GM18909 (cell line): ENCODE measurements around the gene ITGAX.

Experiments used
- ATAC-seq: cut with Tn5 transposase; IDR thresholded peaks from one replicate; pipeline ENCODE4 v1.9.1; 2021; ENCODE audit warnings: mild to moderate bottlenecking; ENCODE audit not compliant: unreplicated experiment, poor library complexity

The ITGAX gene

DNA sequence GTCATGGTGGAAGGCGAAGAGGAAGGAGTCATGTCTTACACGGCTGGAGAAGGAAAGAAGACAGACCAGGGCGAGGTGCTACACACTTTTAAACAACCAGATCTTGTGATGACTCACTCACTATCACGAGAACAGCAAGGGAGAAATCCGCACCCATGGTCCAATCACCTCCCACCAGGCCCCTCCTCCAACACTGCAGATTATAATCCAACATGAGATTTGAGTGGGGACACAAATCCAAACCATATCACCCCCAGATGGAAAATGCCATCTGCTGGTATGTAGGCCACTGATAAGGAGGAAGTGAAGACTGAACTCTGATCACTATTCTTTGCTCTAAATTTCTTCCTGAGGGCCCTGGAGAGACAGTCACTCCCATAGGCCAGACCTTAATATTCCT is 7.5 kb upstream of the ITGAX start:
- ATAC-seq = no peak

DNA sequence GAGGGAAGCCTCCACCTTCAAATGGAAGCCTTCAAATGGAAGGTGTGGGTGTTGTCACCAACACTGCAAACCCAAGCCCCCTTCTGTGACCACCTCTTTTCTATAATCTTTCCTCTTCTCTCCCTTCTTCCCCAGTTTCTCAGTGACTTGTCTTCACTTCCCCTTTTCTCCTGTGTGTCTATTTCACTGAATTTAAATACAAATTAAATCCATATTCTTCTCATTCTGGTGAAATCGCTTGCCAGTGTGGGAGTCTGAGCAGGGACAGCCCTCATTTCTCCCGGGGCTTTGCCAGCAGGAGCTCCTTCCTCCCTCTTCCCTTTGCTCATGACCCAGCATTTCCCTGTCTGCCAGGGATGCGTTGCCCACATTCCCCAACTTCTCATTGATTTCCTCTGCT is 6.4 kb upstream of the ITGAX start:
- ATAC-seq = no peak

DNA sequence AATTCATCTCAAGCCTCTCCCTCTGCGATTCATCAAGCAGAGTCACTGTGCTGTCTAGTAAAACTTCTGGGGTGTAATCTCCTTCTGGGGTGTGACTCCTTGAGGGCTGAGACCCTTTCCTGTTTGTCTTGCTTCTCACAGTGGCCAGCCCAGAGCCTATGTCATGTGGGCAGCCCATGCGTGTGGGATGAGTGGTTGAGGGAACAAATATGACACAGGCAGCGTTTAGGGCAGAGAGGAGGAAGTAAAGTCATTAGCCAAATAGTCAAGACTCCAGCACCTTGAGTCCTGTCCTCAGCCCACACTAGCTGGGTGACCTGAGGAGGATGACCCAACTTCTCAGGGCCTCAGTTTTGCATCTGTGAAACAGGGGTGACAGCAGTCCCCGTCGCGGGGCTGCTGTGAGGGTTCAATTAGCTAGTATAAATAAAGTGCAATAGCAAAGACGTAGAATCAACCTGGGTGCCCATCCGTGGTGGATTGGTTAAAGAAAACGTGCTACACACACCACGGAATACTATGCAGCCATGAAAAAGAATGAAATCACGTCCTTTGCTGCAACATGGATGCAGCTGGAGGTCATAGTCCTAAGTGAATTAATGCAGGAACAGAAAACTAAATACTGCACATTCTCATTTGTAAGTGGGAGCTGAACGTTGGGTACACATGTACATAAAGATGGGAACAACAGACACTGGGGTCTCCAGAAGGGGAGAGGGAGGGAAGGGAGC is 4.5 kb upstream of the ITGAX start:
- ATAC-seq = no peak

DNA sequence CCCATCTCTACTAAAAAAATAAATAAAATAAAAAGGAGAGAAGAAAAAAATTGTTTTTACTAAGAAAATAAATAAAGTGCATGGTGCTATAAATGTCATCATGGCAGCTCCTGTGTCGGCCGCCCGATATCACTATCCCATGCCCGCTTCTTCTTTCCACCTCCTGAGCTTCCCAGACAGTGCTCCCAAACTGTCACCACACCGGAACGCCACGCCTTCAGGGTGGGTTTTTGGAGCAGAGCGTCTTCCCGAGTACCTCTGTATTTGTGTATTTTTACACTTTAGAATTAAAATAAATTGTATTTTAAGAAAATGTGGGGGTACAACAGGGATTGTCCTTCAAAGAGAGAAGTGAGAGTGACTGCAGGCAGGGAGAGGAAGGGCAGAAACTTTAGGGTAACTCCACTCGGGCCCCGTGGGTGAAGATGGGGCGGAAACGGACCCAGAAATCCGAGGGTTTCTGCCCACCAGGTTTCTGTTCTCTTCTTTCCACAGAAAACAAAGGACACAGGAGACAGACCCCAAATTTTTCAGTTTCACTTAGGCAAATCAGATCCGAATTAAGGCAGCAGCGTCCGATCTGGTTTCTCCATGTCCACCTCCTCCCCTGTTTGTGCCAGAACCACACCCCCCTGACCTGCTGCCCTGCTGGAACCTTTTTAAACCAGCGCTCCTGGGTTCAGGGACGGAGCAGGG is 3.6 kb upstream of the ITGAX start:
- no peak for ATAC-seq

DNA sequence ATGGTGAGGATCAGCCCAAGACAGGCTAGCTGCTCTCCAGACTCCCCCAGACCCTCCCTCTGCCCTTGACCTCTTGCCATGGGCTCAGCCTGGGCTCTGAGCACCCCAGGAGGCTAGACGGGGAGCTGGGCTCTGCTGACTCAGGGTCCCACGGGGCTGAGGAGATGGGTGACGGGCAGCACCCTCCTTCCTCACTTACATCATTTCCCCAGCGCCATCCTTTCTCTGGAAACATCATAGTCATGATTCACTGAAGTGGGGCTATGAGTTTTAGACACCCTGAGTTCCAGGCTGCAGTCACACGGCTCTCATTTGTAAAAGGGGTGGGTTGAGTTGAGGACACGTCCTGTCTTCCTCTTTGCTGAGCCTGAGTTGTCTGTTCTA is 3.0 kb upstream of the ITGAX start:
- no peak for ATAC-seq

DNA sequence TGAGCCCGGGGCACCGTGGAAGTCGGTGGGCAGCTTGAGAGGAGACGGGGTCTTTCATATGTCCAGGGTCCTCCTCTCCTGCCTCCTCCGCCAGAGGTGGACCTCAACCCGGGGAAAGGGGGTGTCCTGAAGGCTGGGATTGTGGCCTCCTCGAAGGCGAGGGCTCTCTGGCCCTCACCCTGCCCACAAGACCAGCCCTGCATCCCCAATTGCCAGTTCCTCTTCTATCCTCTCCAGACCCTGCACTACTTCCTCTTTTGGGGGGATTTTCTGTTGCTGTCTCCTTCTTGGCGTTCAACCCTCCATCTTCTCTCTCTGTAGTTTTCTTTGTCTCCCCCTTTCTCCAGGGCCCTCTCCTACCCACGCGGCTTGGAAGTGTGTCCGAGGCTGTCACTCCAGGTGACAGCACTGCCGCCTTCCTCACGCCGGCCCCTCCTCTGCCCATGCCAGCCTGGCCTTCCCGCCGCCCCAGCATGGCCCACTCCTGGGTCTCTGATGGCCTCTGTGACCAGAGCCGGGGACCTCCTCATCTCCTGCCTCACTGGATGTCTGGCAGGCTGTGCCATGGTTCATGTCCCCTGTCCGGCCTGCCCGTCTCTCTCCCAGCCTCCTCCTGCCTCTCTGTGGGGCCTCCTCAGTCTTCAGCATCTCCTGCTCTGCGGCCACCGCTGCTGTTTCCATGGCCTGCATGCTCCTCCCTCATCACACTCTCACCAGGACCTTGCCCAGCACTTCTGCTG is 2.4 kb upstream of the ITGAX start:
- ATAC-seq = no peak

DNA sequence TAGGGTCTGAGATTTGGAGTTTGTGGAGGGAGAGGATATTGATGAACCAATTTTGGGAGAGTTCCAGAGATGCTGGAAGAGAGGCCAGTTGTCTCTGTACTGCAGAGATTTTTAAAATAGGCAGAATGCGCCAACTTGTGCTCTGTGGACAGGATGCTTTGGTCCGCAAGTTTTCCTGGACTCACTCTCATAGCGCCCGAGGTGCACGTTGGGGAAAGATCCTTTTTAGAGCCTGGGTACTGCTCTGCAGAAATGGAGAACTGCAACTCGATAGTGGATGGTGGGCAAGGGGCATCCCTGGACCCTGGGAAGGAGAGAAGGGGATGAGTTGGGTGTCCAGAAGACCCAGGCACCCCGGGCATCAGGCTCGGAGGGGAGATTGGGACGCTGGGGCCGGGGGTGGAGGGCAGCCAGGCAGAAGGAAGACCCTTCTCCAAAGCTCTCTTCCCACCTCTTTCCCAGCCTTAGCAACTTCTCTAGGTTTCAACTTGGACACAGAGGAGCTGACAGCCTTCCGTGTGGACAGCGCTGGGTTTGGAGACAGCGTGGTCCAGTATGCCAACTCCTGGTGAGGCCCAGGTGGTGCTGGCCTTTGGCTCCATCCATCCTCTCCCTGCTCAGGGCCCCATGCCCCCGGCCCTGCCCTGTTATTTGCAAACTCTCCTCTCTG is 590 bp downstream of the ITGAX start:
- no peak for ATAC-seq

DNA sequence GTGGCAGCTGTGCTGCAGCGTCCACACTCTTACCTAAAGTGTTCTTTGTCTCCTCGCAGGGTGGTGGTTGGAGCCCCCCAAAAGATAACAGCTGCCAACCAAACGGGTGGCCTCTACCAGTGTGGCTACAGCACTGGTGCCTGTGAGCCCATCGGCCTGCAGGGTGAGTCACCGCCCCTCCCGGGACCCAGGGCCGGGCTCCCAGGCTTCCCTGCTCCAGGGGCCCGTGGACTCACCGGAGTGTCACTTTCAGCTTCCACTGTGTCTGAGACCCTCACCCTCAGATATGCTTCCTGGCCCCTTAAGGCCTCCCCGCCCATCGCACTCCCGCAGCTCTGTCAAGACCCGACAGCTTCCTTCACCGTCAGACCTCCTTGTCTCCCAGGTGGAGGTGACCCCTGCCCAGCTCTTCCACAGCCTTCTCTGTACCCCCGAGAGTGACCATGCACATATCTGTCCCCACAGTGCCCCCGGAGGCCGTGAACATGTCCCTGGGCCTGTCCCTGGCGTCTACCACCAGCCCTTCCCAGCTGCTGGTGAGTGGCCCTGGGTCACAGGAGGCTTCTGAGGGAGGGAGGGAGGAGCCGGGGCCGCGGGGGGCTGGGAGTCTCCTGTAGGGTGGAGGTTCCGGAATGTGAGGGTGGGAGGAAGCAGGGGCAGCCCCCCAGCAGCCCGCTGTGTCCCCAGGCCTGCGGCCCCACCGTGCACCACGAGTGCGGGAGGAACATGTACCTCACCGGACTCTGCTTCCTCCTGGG is 1.8 kb downstream of the ITGAX start:
- no peak for ATAC-seq

DNA sequence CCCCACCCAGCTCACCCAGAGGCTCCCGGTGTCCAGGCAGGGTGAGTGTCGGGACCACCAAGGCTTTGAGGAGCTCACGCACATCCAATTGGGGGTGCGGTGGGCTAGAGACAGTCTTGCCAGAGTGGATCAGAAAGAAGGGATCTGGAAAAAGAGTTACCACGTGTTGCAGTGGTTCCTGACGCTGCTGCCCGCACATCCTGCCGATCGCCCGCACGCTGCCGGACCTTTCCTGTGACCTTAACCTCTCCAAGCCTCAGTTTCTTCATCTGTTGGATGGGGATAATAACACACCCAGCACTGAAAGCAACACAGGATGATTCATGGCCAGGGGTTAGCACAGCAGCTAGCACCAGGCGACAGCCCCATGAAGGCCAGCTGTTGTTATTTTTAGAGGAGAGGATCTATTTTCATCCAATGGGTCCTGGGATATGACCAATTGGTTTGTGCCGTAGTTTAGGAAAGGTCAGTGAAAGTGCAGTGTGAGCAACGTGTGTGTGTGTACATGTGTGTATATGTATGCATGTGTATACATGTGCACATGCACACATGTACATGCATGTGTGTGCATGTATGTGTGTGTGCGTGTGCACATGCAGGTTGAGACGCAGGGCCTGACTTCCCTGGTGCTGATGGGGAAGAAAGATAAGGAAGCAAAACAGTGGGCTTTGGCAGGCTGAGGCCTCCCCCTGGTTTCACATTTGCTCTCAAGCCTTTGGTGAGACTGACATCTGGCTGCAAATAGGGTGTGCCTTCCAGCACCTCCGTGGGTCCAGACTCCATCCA is 2.5 kb downstream of the ITGAX start:
- no peak for ATAC-seq

DNA sequence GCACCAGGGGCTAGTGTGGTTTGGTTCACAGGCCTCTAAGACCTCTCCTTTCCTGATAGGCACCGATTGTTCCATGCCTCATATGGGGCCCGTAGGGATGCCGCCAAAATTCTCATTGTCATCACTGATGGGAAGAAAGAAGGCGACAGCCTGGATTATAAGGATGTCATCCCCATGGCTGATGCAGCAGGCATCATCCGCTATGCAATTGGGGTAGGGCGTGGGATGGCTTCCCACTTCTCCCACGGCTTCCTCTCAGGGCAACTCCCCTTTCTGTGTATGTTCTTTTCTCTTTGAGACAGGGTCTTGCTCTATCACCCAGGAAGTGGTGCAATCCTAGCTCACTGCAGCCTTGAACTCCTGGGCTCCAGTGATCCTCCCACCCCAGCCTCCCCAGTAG is 5.3 kb downstream of the ITGAX start:
- ATAC-seq = no peak

DNA sequence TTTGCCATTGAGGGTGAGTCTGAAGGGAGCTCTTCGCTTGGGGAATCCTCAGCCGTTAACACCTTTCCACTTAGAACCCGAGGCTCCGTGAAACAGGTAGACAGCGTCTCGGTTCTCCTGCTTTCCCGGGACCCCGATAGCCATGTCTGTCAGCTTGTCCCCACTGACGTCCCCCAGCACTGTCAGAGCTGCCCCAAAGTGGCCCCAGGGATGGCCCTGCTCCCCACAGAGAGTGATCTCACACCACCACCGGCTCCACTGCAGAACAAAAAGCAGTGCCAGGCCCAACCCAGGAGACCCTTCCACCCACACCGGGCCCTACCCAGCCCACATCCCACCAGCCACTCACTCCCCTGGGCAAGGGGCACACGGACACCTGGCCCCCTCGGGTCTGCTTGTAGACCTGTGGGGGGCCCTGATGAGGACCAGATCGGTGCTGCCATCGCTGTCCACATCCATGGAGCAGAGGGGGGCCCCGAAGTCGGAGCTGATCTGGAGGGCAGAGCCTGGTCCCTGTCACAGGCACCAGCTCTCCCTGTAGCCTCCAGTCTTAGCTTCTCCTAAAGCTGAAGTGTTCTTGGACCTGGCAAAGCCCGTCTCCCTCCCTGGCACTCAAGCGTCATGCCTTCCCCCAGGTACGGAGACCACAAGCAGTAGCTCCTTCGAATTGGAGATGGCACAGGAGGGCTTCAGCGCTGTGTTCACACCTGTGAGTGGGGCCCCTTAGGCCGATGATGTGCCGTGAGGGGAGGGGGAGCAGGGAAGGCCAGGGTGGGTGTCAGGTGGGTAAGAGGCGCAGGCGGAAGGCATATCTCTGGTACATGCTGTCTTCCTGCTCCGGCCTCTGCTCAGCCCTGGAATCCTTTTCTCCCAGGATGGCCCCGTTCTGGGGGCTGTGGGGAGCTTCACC is 6.5 kb downstream of the ITGAX start:
- no peak for ATAC-seq

DNA sequence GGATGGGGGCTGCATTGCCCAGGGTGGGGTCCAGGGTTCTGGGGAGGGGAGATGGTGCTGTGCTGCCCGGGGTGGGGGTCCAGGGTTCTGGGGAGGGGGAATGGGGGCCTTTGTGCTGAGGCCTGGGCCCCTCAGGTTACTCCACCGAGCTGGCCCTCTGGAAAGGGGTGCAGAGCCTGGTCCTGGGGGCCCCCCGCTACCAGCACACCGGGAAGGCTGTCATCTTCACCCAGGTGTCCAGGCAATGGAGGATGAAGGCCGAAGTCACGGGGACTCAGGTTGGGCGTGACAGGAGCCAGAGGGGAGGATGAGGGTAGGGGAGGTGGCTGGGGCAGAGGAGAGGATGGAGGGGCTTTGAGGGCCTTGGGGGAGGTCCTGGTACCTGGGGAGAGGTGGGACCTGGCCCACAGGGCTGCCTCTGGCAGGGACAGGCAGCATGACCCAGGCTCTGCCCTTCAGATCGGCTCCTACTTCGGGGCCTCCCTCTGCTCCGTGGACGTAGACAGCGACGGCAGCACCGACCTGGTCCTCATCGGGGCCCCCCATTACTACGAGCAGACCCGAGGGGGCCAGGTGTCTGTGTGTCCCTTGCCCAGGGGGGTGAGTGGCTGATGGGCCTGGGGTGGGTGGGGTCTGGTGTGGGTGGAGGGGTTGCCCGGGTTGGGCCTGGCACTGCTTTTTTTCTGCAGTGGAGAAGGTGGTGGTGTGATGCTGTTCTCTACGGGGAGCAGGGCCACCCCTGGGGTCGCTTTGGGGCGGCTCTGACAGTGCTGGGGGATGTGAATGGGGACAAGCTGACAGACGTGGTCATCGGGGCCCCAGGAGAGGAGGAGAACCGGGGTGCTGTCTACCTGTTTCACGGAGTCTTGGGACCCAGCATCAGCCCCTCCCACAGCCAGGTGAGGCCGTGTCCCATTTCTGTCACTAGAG is 7.8 kb downstream of the ITGAX start:
- no peak for ATAC-seq

DNA sequence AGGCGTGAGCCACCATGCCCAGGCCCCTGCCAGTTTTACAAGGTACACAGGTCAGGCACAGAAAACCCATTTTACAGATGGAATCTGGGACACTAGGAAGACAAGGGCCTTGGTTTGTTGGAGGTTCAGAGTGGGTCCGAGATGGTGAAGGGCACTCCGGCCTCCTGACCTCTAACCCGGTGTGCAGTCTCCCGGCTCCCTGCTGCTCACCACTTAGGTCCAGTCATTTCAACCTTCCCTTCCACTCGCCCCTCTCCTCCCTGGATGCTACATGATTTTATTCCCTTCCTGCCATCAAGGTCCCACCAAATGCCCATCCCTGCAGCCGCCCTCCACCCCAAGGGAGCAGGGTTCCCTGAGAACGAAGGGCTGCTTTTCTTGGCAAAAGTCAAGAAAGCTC is 8.7 kb downstream of the ITGAX start:
- no peak for ATAC-seq

DNA sequence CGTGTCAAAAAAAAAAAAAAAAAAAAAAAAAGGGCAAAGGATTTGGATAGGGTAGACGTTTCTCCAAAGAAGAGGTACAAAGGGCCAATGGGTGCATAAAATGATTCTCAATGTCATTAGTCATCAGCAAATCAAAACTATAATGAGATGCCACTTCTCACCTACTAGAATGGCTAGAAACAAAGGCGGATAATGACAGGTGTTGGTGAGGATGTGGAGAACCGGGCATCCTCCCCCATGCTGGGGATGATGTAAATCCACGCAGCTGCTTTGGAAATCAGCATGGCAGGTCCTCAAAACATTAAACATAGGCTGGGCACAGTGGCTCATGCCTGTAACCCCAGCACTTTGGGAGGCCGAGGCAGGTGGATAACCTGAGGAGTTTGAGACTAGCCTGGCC is 9.4 kb downstream of the ITGAX start:
- no peak for ATAC-seq

DNA sequence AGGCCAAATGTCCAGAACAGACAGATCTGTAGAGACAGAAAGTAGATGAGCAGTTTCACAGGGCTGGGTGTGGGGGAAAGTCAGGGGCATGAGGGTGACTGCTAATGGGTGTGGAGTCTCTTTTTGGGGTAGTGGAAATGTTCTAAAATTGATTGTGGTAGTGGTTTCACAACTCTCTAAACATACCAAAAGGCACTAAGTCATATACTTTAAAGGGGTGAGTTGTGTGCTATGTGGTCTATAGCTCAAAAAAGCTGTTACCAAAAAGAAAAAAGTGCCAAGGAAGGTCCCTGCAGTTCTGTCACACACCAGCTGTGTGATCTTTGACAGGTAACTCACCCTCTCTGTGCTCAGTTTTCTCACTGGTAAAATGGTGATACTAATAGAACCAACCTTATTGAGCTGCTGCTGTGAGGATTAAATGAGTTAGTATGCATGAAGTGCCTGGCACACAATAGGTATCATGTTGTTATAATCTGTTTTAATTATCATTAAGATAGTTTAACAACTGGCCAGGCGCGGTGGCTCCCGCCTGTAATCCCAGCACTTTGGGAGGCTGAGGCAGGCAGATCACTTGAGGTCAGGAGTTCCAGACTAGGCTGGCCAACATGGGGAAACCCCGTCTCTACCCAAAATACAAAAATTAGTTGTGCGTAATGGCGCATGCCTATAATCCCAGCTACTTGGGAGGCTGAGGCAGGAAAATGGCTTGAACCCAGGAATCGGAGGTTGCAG is 10.3 kb downstream of the ITGAX start:
- peak; percentile 57 for ATAC-seq

DNA sequence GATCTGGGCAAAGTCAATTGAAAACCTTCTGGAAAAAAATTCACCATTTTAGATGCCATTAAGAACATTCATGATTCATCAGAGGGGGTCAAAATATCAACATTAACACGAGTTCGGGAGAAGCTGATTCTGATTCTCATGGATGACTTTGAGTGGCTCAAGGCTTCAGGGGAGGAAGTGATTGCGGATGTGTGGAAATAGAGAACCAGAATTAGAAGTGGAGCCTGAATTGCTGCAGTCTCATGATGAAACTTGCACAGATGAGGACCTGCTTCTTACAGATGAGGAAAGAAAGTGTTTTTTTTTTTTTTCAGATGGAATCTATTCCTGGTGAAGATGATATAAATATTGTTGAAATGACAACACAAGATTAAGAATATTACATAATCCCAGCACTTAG is 12.9 kb downstream of the ITGAX start:
- ATAC-seq = no peak

DNA sequence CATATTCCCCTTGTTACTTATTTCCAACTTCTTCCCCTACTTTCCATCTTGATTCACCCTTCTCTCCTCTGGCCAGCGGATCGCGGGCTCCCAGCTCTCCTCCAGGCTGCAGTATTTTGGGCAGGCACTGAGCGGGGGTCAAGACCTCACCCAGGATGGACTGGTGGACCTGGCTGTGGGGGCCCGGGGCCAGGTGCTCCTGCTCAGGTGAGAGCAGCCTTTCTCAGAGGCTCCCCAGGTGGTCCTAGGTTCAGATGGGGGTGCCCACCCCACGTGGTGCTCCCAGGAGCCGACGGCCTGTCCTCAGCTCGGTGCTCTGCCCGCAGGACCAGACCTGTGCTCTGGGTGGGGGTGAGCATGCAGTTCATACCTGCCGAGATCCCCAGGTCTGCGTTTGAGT is 16.0 kb downstream of the ITGAX start:
- no peak for ATAC-seq
